Activated T-helper 1 cell treated with Interleukin-2 at 50 U/mL for 16 hours (primary cell): ENCODE data around the gene FLT1.

Source experiments
- DNase-seq: peaks from one replicate; pipeline ENCODE4 v3.0.0-alpha.2; 2020; ENCODE audit warnings: low read depth

FLT1 gene

DNA sequence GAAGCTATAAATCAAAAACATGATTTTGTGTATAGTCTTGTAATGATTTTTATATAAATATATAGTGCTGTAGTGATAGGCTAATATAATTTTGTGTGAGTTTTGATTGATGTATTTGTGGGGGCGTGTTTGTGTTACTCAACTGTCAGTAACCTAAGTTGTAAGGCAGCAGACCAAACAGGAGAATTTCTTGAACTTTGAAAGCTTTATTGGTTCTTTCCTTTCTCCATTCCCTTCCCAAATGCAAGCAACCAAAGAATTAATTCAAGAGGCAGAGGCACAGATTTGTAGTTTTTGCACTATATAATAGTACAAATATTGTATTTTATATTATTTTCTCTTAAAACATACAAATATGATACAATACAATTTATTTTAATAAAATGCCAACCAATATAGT, 109.6 kb downstream of the FLT1 start:
- DNase-seq: no peak

- no peak for DNase-seq
Measured at GRCh38 chr13:28384789-28385188, 110.1 kb downstream of the FLT1 start.

- DNase-seq: no peak
Measured at GRCh38 chr13:28380319-28380718, 114.6 kb downstream of the FLT1 start.

- no peak for DNase-seq
Measured at GRCh38 chr13:28379371-28380083, 115.4 kb downstream of the FLT1 start.

- no peak for DNase-seq
Measured at GRCh38 chr13:28376604-28377003, 118.3 kb downstream of the FLT1 start.

DNA sequence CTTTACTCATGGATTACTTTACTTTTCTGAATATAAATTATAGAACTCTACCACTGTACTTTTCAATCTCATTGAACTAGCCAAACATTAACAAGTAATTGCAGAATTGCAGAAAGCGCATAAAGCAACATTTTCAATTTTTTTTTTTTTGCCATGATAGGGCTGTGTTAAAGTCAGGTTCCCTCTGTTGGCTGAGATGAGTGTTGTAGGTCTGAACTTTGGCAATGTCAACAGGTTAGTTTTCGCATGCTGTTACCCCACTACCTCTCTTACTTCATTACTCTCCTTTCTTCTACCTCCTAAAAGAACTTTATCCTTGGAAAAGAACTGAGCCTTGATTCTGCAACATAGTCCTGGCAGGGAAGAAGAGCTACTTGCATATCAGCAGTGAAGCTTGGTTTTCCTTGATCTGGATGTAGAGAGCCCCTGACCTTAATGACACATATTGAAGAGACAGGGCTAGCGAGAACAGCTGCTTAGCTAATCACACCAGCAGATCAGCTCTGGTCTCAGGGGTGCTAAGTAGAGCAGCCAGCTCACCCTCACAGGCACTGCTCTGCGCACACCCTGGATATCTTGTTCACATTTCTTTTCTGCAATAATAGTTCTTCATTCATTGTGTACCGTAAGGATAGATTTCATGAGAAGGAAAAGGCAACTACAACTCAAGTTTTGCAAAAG, 119.5 kb downstream of the FLT1 start:
- no peak for DNase-seq

DNA sequence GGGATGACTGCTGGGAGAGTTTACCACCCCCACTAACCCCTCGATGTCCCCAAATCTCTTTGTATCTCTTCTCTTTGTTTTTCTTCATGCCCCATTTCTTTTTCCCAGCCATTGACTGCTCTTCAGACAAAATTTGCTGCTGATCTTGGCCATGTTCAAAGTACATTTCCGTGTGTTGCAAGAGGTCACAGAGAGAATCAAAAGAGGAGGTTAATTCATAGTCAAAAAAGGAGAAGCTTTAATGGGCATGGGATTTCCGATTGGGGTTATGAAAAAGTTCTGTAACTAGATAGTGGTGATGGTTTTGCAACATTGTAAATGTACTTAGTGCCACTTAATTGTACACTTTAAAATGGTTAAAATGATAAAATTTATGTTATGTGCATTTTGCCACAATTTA, 121.1 kb downstream of the FLT1 start:
- DNase-seq: no peak

DNA sequence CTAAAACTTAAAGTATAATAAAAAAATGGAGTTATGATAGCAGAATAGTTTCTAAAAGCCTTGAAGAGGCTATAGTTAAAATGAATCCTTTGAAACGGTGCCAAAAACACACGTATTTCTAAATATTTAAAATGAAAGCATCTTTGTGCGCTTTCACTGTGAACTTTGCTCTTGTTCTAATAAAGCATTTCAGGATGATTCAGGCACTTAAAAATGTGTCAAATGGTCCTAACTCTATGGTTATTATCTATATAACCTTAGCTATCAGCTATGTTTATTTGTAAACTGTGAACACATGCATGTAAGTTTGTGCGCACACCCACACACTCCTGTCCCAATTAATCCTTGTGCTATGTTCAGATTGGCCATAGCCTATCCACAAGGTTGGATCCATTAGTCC, 124.5 kb downstream of the FLT1 start:
- DNase-seq: no peak

- DNase-seq: no peak
Measured at GRCh38 chr13:28358708-28359107, 136.2 kb downstream of the FLT1 start.

DNA sequence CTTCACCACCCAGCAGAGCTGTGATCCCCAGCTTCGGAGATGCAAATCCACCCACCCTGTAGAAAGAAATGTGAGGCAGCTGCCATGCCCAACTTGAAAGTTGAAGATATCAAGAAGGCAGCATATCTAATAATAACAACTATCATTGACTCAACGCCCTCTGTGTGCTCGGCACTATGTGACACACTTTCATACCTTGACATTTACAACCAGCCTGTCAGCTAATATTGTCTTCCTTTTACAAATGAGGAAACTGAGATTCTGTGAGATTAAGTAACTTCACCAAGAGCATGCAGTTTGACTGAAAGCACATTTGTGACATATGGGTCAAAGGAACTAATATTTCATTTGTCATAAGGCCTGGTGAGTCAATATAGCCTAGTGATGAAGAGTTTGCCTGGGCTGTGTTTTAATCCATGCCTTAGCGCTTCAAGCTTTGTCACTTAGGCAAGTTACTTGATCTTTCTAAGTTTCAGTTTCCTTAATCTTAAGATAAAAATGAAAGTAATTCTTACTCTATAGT, 137.0 kb downstream of the FLT1 start:
- no peak for DNase-seq

GRCh38 chr13:28357247-28357825, 137.6 kb downstream of the FLT1 start:
- no peak for DNase-seq

DNA sequence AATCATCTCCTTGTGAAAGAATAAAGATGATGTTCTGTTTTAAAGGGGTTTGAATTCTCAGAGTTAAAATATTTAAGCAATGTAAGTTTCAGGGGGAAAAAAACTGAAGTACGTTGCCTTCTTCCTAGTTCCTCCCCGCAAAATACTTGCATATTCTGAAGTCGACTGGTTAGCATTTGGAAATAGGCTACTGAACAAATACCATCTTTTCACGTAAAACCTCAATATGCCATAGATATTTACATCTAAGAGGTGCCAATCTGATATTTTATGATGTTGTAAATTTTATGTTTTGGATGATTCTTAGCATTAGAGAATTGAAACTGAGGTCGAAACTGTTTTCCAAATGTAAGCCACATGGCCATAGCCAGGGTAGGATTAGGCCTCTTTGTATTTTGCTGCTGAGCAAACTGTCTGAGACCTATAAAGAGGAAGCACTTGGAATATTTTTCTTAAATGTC, 138.3 kb downstream of the FLT1 start:
- DNase-seq: no peak

DNA sequence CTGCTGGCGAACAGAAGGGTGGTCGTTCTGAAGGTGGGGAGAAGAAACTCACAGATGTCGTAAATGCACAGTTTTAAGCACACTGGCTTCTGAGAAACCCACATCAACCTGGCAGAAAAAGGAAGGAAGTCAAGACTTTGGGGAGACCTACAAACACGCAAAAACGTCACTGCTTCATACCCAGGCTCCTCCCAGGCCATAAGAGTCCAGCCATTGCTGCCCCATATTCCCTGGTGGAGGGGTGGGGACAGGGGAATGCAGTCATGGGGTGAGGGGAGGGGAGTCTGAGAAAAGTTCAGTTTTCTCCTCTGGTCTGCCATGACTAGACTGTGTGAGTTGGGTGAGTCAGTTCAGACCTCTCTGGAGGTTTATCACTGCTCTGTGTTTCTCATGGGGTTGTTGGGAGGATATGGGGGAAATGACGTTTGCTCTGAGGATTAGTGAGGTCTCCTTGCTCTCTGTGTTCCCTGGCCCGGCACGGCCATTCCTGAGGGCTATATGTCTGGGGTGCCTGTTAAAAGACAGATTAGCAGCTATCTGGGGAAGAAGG, 139.0 kb downstream of the FLT1 start:
- DNase-seq: no peak

- DNase-seq: no peak
Measured at GRCh38 chr13:28355046-28355821, 139.7 kb downstream of the FLT1 start.

DNA sequence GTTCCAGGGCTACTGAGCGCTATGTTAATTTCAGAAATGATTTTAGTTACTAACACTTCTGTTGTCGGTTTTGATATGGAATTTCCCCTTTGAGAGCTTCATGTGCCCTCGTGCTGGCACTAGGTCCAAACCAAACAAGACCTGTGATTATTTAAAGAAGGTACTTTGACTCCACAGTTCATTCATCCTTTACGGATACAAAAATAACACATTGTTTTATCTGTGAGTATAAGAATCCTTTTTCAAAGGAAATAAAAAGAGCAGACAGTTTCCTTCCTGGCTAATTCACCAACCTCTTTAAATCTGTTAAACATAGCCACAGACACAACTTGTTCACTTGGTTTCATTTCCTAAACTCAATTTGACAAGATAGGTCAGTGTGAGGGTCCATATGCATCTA, 141.2 kb downstream of the FLT1 start:
- no peak for DNase-seq

DNA sequence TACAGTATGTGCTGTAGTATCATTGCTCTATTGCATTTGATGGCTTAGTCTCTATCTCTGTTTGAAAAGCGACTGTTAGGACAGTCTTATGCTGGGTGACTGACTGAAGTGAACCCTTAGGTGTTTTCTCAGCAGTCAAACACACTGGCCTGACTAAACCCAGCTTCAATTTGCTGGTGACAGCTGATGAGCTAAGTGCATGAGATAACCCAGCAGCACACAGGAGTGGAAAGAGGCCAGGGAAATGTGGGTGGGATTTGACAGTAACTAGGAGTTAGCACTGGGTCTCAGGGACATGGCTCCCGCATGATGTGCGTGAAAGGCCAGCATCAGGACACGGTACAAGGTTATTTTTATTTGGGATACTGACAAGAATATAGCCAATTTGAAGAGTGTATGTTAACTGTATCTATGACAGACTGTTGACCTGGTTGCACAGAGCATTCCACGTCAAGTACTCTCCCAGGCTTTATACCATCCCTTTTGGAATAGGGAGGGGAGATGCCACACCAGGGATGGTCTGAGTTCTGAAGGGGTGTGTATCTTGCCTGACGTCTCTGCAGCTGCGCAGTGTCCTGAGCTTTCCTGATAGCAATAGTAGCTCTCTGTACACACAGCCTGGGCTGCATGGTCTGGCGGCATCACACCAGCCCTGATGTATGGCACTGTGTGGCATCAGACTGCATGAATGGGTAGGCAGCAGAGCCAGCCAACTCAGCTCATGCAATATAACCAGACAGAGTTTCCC, 144.8 kb downstream of the FLT1 start:
- no peak for DNase-seq

GRCh38 chr13:28349371-28349770, 145.6 kb downstream of the FLT1 start:
- DNase-seq: no peak

- DNase-seq: no peak
Measured at GRCh38 chr13:28347456-28348371, 147.2 kb downstream of the FLT1 start.

GRCh38 chr13:28346154-28346553, 148.8 kb downstream of the FLT1 start:
- DNase-seq: no peak

- DNase-seq: no peak
Measured at GRCh38 chr13:28344163-28344562, 150.8 kb downstream of the FLT1 start.
